Spleen (tissue), 7 donors: ENCODE measurements around the gene TOPAZ1.

ENCODE experiments used
- CTCF ChIP-seq, 11 experiments: fragments of 200-600 bp in 7 of 11; fragments of 450-650 bp in 4 of 11; sonication (generic) in 4 of 11; IDR thresholded peaks in 8 of 11; conservative IDR thresholded peaks in 3 of 11; 1 replicate in 7 of 11; 2 replicates in 4 of 11; pipeline versions ENCODE4 v1.4.0 to v1.8.0; 2016 to 2021; ENCODE audit warnings: antibody characterized with exemption in 11 of 11, inconsistent platforms in 4 of 11, mild to moderate bottlenecking in 1 of 11
- POLR2A ChIP-seq, 3 donors: fragments of 450-650 bp; IDR thresholded peaks; one replicate each; pipeline ENCODE4 v1.5.1; 2017; ENCODE audit warnings: antibody characterized with exemption in 3 of 3, mild to moderate bottlenecking in 1 of 3
- POLR2AphosphoS5 ChIP-seq, 3 donors: sonication (generic); formaldehyde crosslinking; IDR thresholded peaks; one replicate each; pipeline ENCODE4 v1.5.1; 2017; ENCODE audit warnings: antibody characterized with exemption in 3 of 3
- donor health status: DM: no; HTN: no; CAD: no; lungs with moderate emphysema.
- donor health status: DM: no; HTN: no; CAD: no.
- donor health status: DM: no; HTN: no; CAD: no.

DNA sequence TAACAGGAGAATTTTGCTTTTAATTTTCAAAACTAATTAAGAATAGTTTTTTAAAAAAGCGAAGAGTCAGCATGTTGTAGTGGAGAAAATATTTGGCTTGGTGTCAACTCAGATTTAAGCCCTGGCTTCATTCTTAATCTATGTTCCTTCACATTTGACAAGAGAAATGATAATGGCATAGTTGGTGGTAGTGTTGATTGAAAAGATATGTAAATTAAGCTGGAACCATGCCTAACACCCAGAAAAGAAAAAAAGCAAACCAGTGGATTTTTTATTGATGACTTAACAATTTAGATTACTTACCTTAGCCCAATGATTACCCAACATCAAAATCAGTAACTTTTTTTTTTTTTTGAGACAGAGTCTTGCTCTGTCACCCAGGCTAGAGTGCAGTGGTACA, 124.3 kb downstream of the TOPAZ1 start:
- TF ChIP-seq CTCF (IDR thresholded peaks at IDR 0.05 in 8 of 11, conservative IDR thresholded peaks at IDR 0.05 in 3 of 11) (no peak), POLR2AphosphoS5 (IDR thresholded peaks at IDR 0.05) (no peak), POLR2A (IDR thresholded peaks at IDR 0.05) (no peak)
